HEK293 (cell line): ENCODE measurements around the gene ZNF468.

ENCODE experiments used
- CTCF ChIA-PET: fragments of 350-600 bp; formaldehyde crosslinking; extraction: SDS; loops from one replicate; lab custom pipeline; 2021; ENCODE audit warnings: antibody characterized with exemption; lab: Yijun Ruan, JAX
- POLR2A ChIA-PET: fragments of 300-600 bp; formaldehyde crosslinking; extraction: SDS; loops from one replicate; lab custom pipeline; 2020; ENCODE audit warnings: antibody characterized with exemption, inconsistent platforms; lab: Yijun Ruan, JAX
- H3K27ac ChIP-seq: fragments of 200-500 bp; sonication (Bioruptor generic); 2 replicates; pipeline ENCODE4 v1.5.1; 2014; ENCODE audit warnings: low read depth, low read length, control low read depth, inconsistent platforms; ENCODE audit errors: extremely low read depth
- H3K36me3 ChIP-seq, 2 experiments: fragments of 200-500 bp in 1 of 2; sonication (Bioruptor generic) in 1 of 2; 1 replicate in 1 of 2; 2 replicates in 1 of 2; pipeline ENCODE4 v1.5.1; 2014 to 2017; ENCODE audit warnings: inconsistent platforms in 2 of 2, low read length in 2 of 2; ENCODE audit not compliant: control insufficient read depth in 2 of 2, insufficient read depth in 1 of 2
- H3K4me1 ChIP-seq: fragments of 200-500 bp; sonication (Bioruptor generic); 2 replicates; pipeline ENCODE4 v1.5.1; 2014; ENCODE audit warnings: mild to moderate bottlenecking, low read length, inconsistent platforms; ENCODE audit not compliant: control insufficient read depth, insufficient read depth
- H3K4me3 ChIP-seq: 2 replicates; pipeline ENCODE4 v1.5.1; 2011; ENCODE audit warnings: low read depth, mild to moderate bottlenecking, control low read depth, low read length, moderate library complexity
- H3K9me3 ChIP-seq: fragments of 200-500 bp; sonication (Bioruptor generic); 2 replicates; pipeline ENCODE4 v1.5.1; 2014; ENCODE audit warnings: low read depth, low read length, inconsistent platforms; ENCODE audit not compliant: control insufficient read depth, insufficient read depth
- HIC1 ChIP-seq: fragments of 450-650 bp; formaldehyde crosslinking; IDR thresholded peaks from 2 replicates; pipeline ENCODE4 v1.5.1; 2016; ENCODE audit warnings: missing biosample characterization, missing genetic modification characterization
- KLF9 ChIP-seq: fragments of 450-650 bp; formaldehyde crosslinking; IDR thresholded peaks from 2 replicates; pipeline ENCODE4 v1.5.1; 2016; ENCODE audit warnings: missing biosample characterization, missing genetic modification characterization, low read depth
- OVOL3 ChIP-seq: fragments of 450-650 bp; formaldehyde crosslinking; IDR thresholded peaks from 2 replicates; pipeline ENCODE4 v1.5.1; 2016; ENCODE audit warnings: missing biosample characterization, missing genetic modification characterization
- SP3 ChIP-seq: fragments of 450-650 bp; formaldehyde crosslinking; IDR thresholded peaks from 2 replicates; pipeline ENCODE4 v1.5.1; 2016; ENCODE audit warnings: missing biosample characterization, missing genetic modification characterization
- ZBTB20 ChIP-seq: fragments of 450-650 bp; formaldehyde crosslinking; IDR thresholded peaks from 2 replicates; pipeline ENCODE4 v1.5.1; 2016; ENCODE audit warnings: missing biosample characterization, missing genetic modification characterization
- ZFP41 ChIP-seq: fragments of 450-650 bp; formaldehyde crosslinking; IDR thresholded peaks from 2 replicates; pipeline ENCODE4 v1.5.1; 2016; ENCODE audit warnings: missing biosample characterization, missing genetic modification characterization, borderline replicate concordance
- ZNF335 ChIP-seq: fragments of 450-650 bp; formaldehyde crosslinking; conservative IDR thresholded peaks from 2 replicates; pipeline ENCODE4 v1.5.1; 2016; ENCODE audit warnings: missing biosample characterization, missing genetic modification characterization
- ZNF529 ChIP-seq: fragments of 450-650 bp; formaldehyde crosslinking; IDR thresholded peaks from 2 replicates; pipeline ENCODE4 v1.5.1; 2017; ENCODE audit warnings: missing genetic modification characterization, missing biosample characterization; ENCODE audit not compliant: insufficient replicate concordance
- ZNF560 ChIP-seq: fragments of 450-650 bp; formaldehyde crosslinking; IDR thresholded peaks from 2 replicates; pipeline ENCODE4 v1.5.1; 2017; ENCODE audit warnings: missing biosample characterization, missing genetic modification characterization, borderline replicate concordance
- ZNF645 ChIP-seq: fragments of 450-650 bp; formaldehyde crosslinking; IDR thresholded peaks from 2 replicates; pipeline ENCODE4; 2016; ENCODE audit warnings: missing biosample characterization, missing genetic modification characterization
- ZNF654 ChIP-seq: fragments of 450-650 bp; formaldehyde crosslinking; IDR thresholded peaks from 2 replicates; pipeline ENCODE4 v1.5.1; 2016; ENCODE audit warnings: low read depth, missing biosample characterization, missing genetic modification characterization
- ZNF677 ChIP-seq: fragments of 450-650 bp; IDR thresholded peaks from 2 replicates; pipeline ENCODE4 v1.5.0; 2018; ENCODE audit warnings: missing biosample characterization, mild to moderate bottlenecking, missing genetic modification characterization, moderate library complexity
- TF ChIP-seq, protein P1 (sequence below): fragments of 450-650 bp; formaldehyde crosslinking; conservative IDR thresholded peaks from 2 replicates; pipeline ENCODE4 v1.5.1; 2016; ENCODE audit warnings: low read depth, missing biosample characterization, missing genetic modification characterization
- TF ChIP-seq, protein P2 (sequence below): IDR thresholded peaks from 2 replicates; pipeline ENCODE4 v1.6.1; 2011; ENCODE audit warnings: mild to moderate bottlenecking, low read depth, low read length, borderline replicate concordance

Gene ZNF468

DNA sequence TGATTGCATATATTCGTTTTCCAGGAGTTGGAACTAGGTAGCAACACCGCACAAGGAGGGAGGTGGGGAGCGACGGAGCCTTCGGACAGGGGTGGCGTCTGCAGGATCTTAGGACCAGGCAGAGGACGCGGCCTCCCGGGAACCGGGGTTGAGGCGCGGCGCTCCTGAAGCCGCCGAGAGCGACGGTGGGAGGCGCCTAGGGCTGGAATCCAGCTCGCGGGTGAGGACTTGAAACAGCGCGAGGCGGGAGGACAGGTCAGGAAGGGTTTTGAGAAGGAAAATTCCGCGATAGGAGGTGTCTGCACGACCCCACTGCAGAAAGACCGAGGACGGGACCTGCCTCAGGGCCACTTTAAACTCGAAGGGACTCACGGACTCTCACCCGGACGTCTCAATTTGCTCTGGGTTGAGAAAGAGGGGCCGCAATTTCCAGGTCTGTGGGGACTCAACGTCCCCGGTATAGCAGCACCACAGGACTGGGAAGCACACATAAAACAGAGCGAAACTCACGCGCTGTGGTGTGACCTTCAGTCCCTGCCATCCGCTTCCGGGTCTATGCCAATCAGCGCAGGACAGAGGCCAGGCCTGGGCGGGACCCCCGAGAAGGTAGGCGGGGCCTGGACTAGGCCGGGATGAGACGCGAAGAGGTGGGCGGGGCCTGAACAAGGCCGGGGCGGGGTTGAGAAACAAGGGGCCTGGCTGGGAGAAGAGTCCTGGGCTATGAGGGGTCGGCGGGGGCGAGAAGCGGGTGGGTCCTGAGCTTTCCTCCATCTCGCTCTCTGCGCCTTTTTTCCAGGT lies 39.9 kb upstream of the ZNF468 start, which contains the start of gene ZNF320:
Gene ZNF320, minus strand, starts transcription at position 498 of the 798 bp plus-strand sequence. CDS start 7,380 bp downstream, outside the sequence.
- H3K4me3 ChIP-seq = peak within 1 kb of the TSS; percentile 50
- no peak within 1 kb of the TSS for H3K27ac ChIP-seq
- TF ChIP-seq SP3 (tag by site-specific recombination) (peak; percentile 40; the same call in 1 of the 2 replicates), ZNF560 (no peak), ZBTB20 (tag by site-specific recombination) (peak; percentile 34; the same call in 1 of the 2 replicates), KLF9 (tag by site-specific recombination) (0 out of 2 replicates have a peak, but pooled peaks have one; percentile 34), HIC1 (tag by site-specific recombination) (peak; percentile 50; the same call in 1 of the 2 replicates)
- TF ChIP-seq, protein P1, sequence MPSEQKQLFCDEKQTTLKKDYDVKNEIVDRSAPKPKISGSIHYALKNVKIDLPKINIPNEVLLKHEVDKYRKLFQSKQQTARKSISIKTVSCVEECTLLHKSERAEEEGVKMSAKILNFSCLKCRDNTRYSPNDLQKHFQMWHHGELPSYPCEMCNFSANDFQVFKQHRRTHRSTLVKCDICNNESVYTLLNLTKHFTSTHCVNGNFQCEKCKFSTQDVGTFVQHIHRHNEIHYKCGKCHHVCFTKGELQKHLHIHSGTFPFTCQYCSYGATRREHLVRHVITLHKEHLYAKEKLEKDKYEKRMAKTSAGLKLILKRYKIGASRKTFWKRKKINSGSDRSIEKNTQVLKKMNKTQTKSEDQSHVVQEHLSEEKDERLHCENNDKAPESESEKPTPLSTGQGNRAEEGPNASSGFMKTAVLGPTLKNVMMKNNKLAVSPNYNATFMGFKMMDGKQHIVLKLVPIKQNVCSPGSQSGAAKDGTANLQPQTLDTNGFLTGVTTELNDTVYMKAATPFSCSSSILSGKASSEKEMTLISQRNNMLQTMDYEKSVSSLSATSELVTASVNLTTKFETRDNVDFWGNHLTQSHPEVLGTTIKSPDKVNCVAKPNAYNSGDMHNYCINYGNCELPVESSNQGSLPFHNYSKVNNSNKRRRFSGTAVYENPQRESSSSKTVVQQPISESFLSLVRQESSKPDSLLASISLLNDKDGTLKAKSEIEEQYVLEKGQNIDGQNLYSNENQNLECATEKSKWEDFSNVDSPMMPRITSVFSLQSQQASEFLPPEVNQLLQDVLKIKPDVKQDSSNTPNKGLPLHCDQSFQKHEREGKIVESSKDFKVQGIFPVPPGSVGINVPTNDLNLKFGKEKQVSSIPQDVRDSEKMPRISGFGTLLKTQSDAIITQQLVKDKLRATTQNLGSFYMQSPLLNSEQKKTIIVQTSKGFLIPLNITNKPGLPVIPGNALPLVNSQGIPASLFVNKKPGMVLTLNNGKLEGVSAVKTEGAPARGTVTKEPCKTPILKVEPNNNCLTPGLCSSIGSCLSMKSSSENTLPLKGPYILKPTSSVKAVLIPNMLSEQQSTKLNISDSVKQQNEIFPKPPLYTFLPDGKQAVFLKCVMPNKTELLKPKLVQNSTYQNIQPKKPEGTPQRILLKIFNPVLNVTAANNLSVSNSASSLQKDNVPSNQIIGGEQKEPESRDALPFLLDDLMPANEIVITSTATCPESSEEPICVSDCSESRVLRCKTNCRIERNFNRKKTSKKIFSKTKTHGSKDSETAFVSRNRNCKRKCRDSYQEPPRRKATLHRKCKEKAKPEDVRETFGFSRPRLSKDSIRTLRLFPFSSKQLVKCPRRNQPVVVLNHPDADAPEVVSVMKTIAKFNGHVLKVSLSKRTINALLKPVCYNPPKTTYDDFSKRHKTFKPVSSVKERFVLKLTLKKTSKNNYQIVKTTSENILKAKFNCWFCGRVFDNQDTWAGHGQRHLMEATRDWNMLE (tag by site-specific recombination) = peak; percentile 75
- H3K36me3 ChIP-seq = no peaks in the 10 kb centered on the region
- POLR2A ChIA-PET = no interaction called here
- no peaks in the 10 kb centered on the region for H3K4me1 ChIP-seq
- CTCF ChIA-PET = no interaction called here
- H3K9me3 ChIP-seq = no peaks in the 10 kb centered on the region

GRCh38 chr19:52896431-52897137 lies 39.2 kb upstream of the ZNF468 start:
- H3K36me3 ChIP-seq = no peaks in the 10 kb centered on the region
- POLR2A ChIA-PET = no interaction called here
- H3K4me3 ChIP-seq = peak overlapping the region; percentile 50
- H3K4me1 ChIP-seq = no peaks in the 10 kb centered on the region
- no peak overlapping the region for H3K27ac ChIP-seq
- TF ChIP-seq ZFP41 (tag by site-specific recombination) (no peak), ZNF645 (tag by site-specific recombination) (no peak), ZNF335 (tag by site-specific recombination) (0 out of 2 replicates have a peak, but pooled peaks have one; percentile 8), ZNF677 (no peak), ZNF529 (tag by site-specific recombination) (no peak), ZNF654 (tag by site-specific recombination) (no peak), OVOL3 (no peak)
- TF ChIP-seq, protein P2, sequence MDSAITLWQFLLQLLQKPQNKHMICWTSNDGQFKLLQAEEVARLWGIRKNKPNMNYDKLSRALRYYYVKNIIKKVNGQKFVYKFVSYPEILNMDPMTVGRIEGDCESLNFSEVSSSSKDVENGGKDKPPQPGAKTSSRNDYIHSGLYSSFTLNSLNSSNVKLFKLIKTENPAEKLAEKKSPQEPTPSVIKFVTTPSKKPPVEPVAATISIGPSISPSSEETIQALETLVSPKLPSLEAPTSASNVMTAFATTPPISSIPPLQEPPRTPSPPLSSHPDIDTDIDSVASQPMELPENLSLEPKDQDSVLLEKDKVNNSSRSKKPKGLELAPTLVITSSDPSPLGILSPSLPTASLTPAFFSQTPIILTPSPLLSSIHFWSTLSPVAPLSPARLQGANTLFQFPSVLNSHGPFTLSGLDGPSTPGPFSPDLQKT = no peak
- CTCF ChIA-PET = no interaction called here
- H3K9me3 ChIP-seq = no peaks in the 10 kb centered on the region
